ENCODE results near the gene ARAF. TPM values are rescaled to one million over a fixed set of nuclear protein-coding genes. Genes with fewer than 3 reads are reported as not detected.

The ARAF gene
- total RNA-seq, 1 experiment from 2014 or later: 68.5 TPM

DNA sequence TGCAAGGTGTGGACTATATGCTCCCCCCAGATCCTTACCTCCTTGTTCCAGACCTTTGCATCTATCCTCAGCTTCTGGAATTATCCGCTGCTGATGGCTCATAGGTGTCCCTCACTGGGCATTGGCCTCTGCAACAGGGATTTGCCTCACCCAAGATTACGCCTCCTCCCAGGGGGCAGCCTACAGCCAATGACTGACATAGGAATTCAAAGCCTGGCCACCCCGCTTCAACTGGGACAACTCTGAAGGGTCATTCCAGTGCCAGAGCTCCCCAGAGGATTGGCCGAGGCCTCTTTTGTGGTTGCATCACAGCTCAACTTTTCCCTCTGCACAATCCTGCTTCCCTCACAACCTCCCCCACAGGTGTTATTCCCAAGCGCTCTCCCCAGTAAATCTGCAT, 53.6 kb downstream of the ARAF start:
- Mint-ChIP-seq H3K36me3 (ENCODE audit: insufficient read depth, unreplicated experiment) (no peaks in the 10 kb centered on the region), H3K27me3 (ENCODE audit: insufficient read depth, unreplicated experiment) (no peaks in the 10 kb centered on the region), H3K9me3 (ENCODE audit: unreplicated experiment) (no peaks in the 10 kb centered on the region), H3K27ac (ENCODE audit: unreplicated experiment) (no peak overlapping the region), H3K4me1 (ENCODE audit: low read depth, unreplicated experiment) (no peaks in the 10 kb centered on the region), H3K4me3 (ENCODE audit: unreplicated experiment) (no peak overlapping the region)
- no peaks in the 10 kb centered on the region for H3K9me3 ChIP-seq
- intact Hi-C loops (cut with micrococcal nuclease; ENCODE audit: unreplicated experiment): no loop called here
- H3K4me1 ChIP-seq: no peaks in the 10 kb centered on the region
- ChIA-PET CTCF (no interaction called here), POLR2A (no interaction called here)
- no peak for DNase-seq
- H3K36me3 ChIP-seq (ENCODE audit: control insufficient read depth, insufficient read depth, low read length): no peaks in the 10 kb centered on the region
- H3K27me3 ChIP-seq (replicated peaks; ENCODE audit: control insufficient read depth, insufficient read depth, low read length): no peaks in the 10 kb centered on the region
- TF ChIP-seq CTCF (IDR thresholded peaks at IDR 0.05; ENCODE audit: insufficient read depth in 1 of 2, low read depth in 1 of 2, low read length in 1 of 2, severe bottlenecking in 1 of 2, unreplicated experiment in 1 of 2): no peak
- H3K4me3 ChIP-seq (ENCODE audit: low read depth, low read length): no peak overlapping the region
- BruUV-seq (replicated peaks): no TSS peak

GRCh38 chrX:47618923-47619485, 58.0 kb downstream of the ARAF start:
- Mint-ChIP-seq H3K9me3 (ENCODE audit: unreplicated experiment) (no peaks in the 10 kb centered on the region), H3K27ac (ENCODE audit: unreplicated experiment) (no peak overlapping the region), H3K27me3 (ENCODE audit: insufficient read depth, unreplicated experiment) (peaks cover 3% of the 10 kb centered on the region), H3K4me1 (ENCODE audit: low read depth, unreplicated experiment) (no peaks in the 10 kb centered on the region), H3K36me3 (ENCODE audit: insufficient read depth, unreplicated experiment) (peaks cover 7% of the 10 kb centered on the region), H3K4me3 (ENCODE audit: unreplicated experiment) (no peak overlapping the region)
- Histone ChIP-seq H3K4me1 (no peaks in the 10 kb centered on the region), H3K4me3 (ENCODE audit: low read depth, low read length) (no peak overlapping the region), H3K36me3 (ENCODE audit: control insufficient read depth, insufficient read depth, low read length) (no peaks in the 10 kb centered on the region), H3K9me3 (no peaks in the 10 kb centered on the region), H3K27me3 (replicated peaks; ENCODE audit: control insufficient read depth, insufficient read depth, low read length) (no peaks in the 10 kb centered on the region)
- TF ChIP-seq CTCF (IDR thresholded peaks at IDR 0.05; ENCODE audit: insufficient read depth in 1 of 2, low read depth in 1 of 2, low read length in 1 of 2, severe bottlenecking in 1 of 2, unreplicated experiment in 1 of 2): no peak
- CTCF ChIA-PET: no interaction called here
- BruUV-seq (replicated peaks): no TSS peak
- POLR2A ChIA-PET: no interaction called here
- no peak for DNase-seq
- intact Hi-C loops (cut with micrococcal nuclease; ENCODE audit: unreplicated experiment): no loop called here

- no TSS peak for BruUV-seq (replicated peaks)
- ChIA-PET POLR2A (no interaction called here), CTCF (no interaction called here)
- Mint-ChIP-seq H3K27me3 (ENCODE audit: insufficient read depth, unreplicated experiment) (peaks cover 3% of the 10 kb centered on the region), H3K4me3 (ENCODE audit: unreplicated experiment) (no peak within 1 kb of the TSS), H3K27ac (ENCODE audit: unreplicated experiment) (no peak within 1 kb of the TSS), H3K4me1 (ENCODE audit: low read depth, unreplicated experiment) (no peaks in the 10 kb centered on the region), H3K36me3 (ENCODE audit: insufficient read depth, unreplicated experiment) (peaks cover 7% of the 10 kb centered on the region), H3K9me3 (ENCODE audit: unreplicated experiment) (no peaks in the 10 kb centered on the region)
- H3K4me1 ChIP-seq: no peaks in the 10 kb centered on the region
- no peak for TF ChIP-seq CTCF (IDR thresholded peaks at IDR 0.05; ENCODE audit: insufficient read depth in 1 of 2, low read depth in 1 of 2, low read length in 1 of 2, severe bottlenecking in 1 of 2, unreplicated experiment in 1 of 2)
- H3K36me3 ChIP-seq (ENCODE audit: control insufficient read depth, insufficient read depth, low read length): no peaks in the 10 kb centered on the region
- intact Hi-C loops (cut with micrococcal nuclease; ENCODE audit: unreplicated experiment): no loop called here
- no peak within 1 kb of the TSS for H3K4me3 ChIP-seq (ENCODE audit: low read depth, low read length)
- H3K27me3 ChIP-seq (replicated peaks; ENCODE audit: control insufficient read depth, insufficient read depth, low read length): no peaks in the 10 kb centered on the region
- DNase-seq: no peak
- no peaks in the 10 kb centered on the region for H3K9me3 ChIP-seq
These were observed 58.7 kb downstream of the ARAF start, which contains the start of gene SYN1 for GRCh38 chrX:47619486-47620302. TSS of gene SYN1 (minus strand) at chrX:47619857. CDS start at chrX:47619728, 129 bp downstream.
